GM23338 (cell line): ENCODE measurements around the gene SLC25A25. TPM values are rescaled to one million over a fixed set of nuclear protein-coding genes. Genes with fewer than 3 reads are reported as not detected.

Experiments
- ATAC-seq: fragments of 200-7000 bp; cut with Tn5 transposase; 3 replicates; pipeline ENCODE4 v1.9.1; 2020
- DNase-seq: peaks from one replicate; pipeline ENCODE4 v3.0.0-alpha.2; 2015; ENCODE audit warnings: low spot score
- H2AFZ ChIP-seq: fragments of 200-600 bp; sonication (generic); 2 replicates; pipeline ENCODE4 v1.8.0; 2016; ENCODE audit warnings: antibody characterized with exemption, mild to moderate bottlenecking, moderate library complexity
- H3F3A ChIP-seq: fragments of 200-600 bp; sonication (generic); replicated peaks from 2 replicates; pipeline ENCODE4 v1.8.0; 2017; ENCODE audit warnings: antibody characterized with exemption, mixed run types, low read depth
- H3K27ac ChIP-seq: fragments of 200-600 bp; sonication (generic); 2 replicates; pipeline ENCODE4 v1.6.1; 2016; ENCODE audit warnings: low read depth
- H3K27me3 ChIP-seq: fragments of 200-600 bp; sonication (generic); 2 replicates; pipeline ENCODE4 v1.8.0; 2016; ENCODE audit warnings: mild to moderate bottlenecking, mixed run types, moderate library complexity; ENCODE audit not compliant: insufficient read depth
- H3K36me3 ChIP-seq: fragments of 200-600 bp; sonication (generic); 2 replicates; pipeline ENCODE4 v1.8.0; 2016; ENCODE audit warnings: mild to moderate bottlenecking; ENCODE audit not compliant: insufficient read depth
- H3K4me1 ChIP-seq: fragments of 200-600 bp; sonication (generic); 2 replicates; pipeline ENCODE4 v1.8.0; 2016; ENCODE audit warnings: mild to moderate bottlenecking, moderate library complexity; ENCODE audit not compliant: insufficient read depth
- H3K4me2 ChIP-seq: fragments of 200-600 bp; sonication (generic); 2 replicates; pipeline ENCODE4 v1.7.1; 2017; ENCODE audit warnings: mixed run types
- H3K4me3 ChIP-seq: fragments of 200-600 bp; sonication (generic); 2 replicates; pipeline ENCODE4 v1.6.1; 2016; ENCODE audit warnings: mixed run types
- H3K79me2 ChIP-seq: fragments of 200-600 bp; sonication (generic); replicated peaks from 2 replicates; pipeline ENCODE4 v1.8.0; 2017; ENCODE audit warnings: mild to moderate bottlenecking; ENCODE audit not compliant: insufficient read depth
- H3K9me2 ChIP-seq: fragments of 200-600 bp; sonication (generic); 2 replicates; pipeline ENCODE4 v1.8.0; 2017; ENCODE audit not compliant: insufficient read depth
- H4K20me1 ChIP-seq: fragments of 200-600 bp; sonication (generic); replicated peaks from 2 replicates; pipeline ENCODE4 v1.8.0; 2017; ENCODE audit warnings: mild to moderate bottlenecking; ENCODE audit not compliant: insufficient read depth
- H3K27ac Mint-ChIP-seq: 2 replicates; pipeline ENCODE4 v1.8.0; 2020; ENCODE audit warnings: inconsistent platforms, mild to moderate bottlenecking, moderate library complexity, mixed read lengths
- H3K27me3 Mint-ChIP-seq: 3 replicates; pipeline ENCODE4 v1.8.0; 2022; ENCODE audit warnings: low read depth, mild to moderate bottlenecking, moderate library complexity, mixed read lengths, inconsistent platforms; ENCODE audit not compliant: insufficient read depth, poor library complexity
- H3K36me3 Mint-ChIP-seq: 3 replicates; pipeline ENCODE4 v1.8.0; 2021; ENCODE audit warnings: low read depth, mild to moderate bottlenecking, inconsistent platforms, moderate library complexity, mixed read lengths
- H3K4me1 Mint-ChIP-seq: 3 replicates; pipeline ENCODE4 v1.8.0; 2020; ENCODE audit warnings: mild to moderate bottlenecking, inconsistent platforms, mixed read lengths
- H3K4me3 Mint-ChIP-seq: 3 replicates; pipeline ENCODE4 v1.8.0; 2021; ENCODE audit warnings: moderate library complexity, mild to moderate bottlenecking, inconsistent platforms, mixed read lengths
- H3K9me3 Mint-ChIP-seq: 3 replicates; pipeline ENCODE4 v1.8.0; 2020; ENCODE audit warnings: moderate library complexity, mild to moderate bottlenecking, inconsistent platforms, mixed read lengths
- CREB1 ChIP-seq: fragments of 250-450 bp; sonication (Bioruptor Pico); IDR thresholded peaks from 2 replicates; pipeline ENCODE4 v1.5.0; 2020; ENCODE audit warnings: low read depth, mild to moderate bottlenecking, moderate library complexity
- ETS1 ChIP-seq: IDR thresholded peaks from 2 replicates; pipeline ENCODE4 v1.6.1; 2016; ENCODE audit warnings: antibody characterized with exemption
- JUNB ChIP-seq: IDR thresholded peaks from one replicate; pipeline ENCODE4 v1.6.1; 2016; ENCODE audit warnings: antibody characterized with exemption; ENCODE audit not compliant: unreplicated experiment
- ZNF331 ChIP-seq: fragments of 250-450 bp; sonication (Bioruptor Pico); IDR thresholded peaks from 2 replicates; pipeline ENCODE4 v1.5.0; 2020; ENCODE audit warnings: low read depth, mild to moderate bottlenecking, moderate library complexity
- polyA plus RNA-seq: library from polyadenylated mRNA; unstranded; fragments of >200 nt; fragmentation: Nextera tagmentation; extraction: Ambion mirVana; gene quantifications from 2 replicates; pipeline ENCODE4 v1.2.1, GENCODE V29; 2016
- total RNA-seq: library from RNA; depleted of rRNA; stranded (reverse); fragments of >200 nt; shearing (Covaris generic); gene quantifications from 2 replicates; pipeline ENCODE4 v1.2.3, GENCODE V29; 2014
- TF ChIP-seq, protein P1 (sequence below), 2 experiments: fragments of 200-600 bp in 1 of 2; sonication (generic) in 1 of 2; conservative IDR thresholded peaks; 2 replicates each; pipeline versions ENCODE4 v1.5.1 to v1.6.1; 2016 to 2017; ENCODE audit warnings: antibody characterized with exemption in 2 of 2, low read depth in 2 of 2, mild to moderate bottlenecking in 2 of 2, moderate library complexity in 1 of 2

The SLC25A25 gene
- total and polyA plus RNA-seq, 2 experiments from 2014 or later = 7.1 to 27.0 TPM

DNA sequence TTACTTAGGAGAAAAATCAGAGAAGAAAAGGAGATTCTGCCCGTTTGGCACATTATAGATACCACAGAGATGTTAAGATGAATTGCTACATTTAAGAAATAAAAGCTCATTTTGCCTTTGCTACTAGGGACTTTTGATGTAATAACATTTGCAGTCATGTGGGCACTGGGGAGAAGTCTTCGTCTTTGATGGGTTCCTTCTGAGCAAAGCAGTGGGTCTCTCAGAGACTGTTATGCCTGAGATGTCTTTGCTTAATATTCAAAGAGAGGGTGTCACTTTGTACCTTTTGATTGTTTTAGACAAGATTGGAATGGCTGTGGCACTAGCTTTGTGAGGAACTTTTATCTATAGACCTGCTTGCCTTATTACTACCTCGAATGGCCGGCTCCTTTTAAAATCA lies 25.0 kb downstream of the SLC25A25 start:
- no peak for ATAC-seq

GRCh38 chr9:128094166-128094949 lies 26.3 kb downstream of the SLC25A25 start:
- H2AFZ ChIP-seq = no peak overlapping the region
- Mint-ChIP-seq H3K9me3 (no peaks in the 10 kb centered on the region), H3K36me3 (no peaks in the 10 kb centered on the region; the same call in 2 of the 3 replicates), H3K27me3 (peaks cover 21% of the 10 kb centered on the region), H3K27ac (peak overlapping the region; percentile 93), H3K4me3 (no peak overlapping the region), H3K4me1 (peaks cover 44% of the 10 kb centered on the region)
- peaks cover 53% of the 10 kb centered on the region for H3K79me2 ChIP-seq
- TF ChIP-seq CREB1 (CRISPR knock-in tag) (peak; percentile 77), ETS1 (no peak)
- peak; percentile 91 for DNase-seq
- peaks cover 3% of the 10 kb centered on the region for H4K20me1 ChIP-seq
- no peaks in the 10 kb centered on the region; the same call in 1 of the 2 replicates for H3K36me3 ChIP-seq
- no peaks in the 10 kb centered on the region for H3K9me2 ChIP-seq
- H3K27me3 ChIP-seq = no peaks in the 10 kb centered on the region
- ATAC-seq = peak; percentile 15
- H3K27ac ChIP-seq = peak overlapping the region; percentile 87; the same call in 1 of the 2 replicates
- H3F3A ChIP-seq = peaks cover 13% of the 10 kb centered on the region; the same call in 1 of the 2 replicates
- no peak overlapping the region for H3K4me3 ChIP-seq
- H3K4me1 ChIP-seq = peaks cover 12% of the 10 kb centered on the region
- H3K4me2 ChIP-seq = no peak overlapping the region

More for the DNA sequence above, 25.0 kb downstream of the SLC25A25 start:
- Mint-ChIP-seq H3K27me3 (peaks cover 11% of the 10 kb centered on the region), H3K9me3 (no peaks in the 10 kb centered on the region), H3K27ac (peak overlapping the region; percentile 45), H3K4me1 (peaks cover 34% of the 10 kb centered on the region), H3K4me3 (no peak overlapping the region), H3K36me3 (no peaks in the 10 kb centered on the region)
- H3K4me1 ChIP-seq = peaks cover 8% of the 10 kb centered on the region; the same call in 1 of the 2 replicates
- TF ChIP-seq CREB1 (CRISPR knock-in tag) = no peak
- H3K36me3 ChIP-seq = no peaks in the 10 kb centered on the region; the same call in 1 of the 2 replicates
- H3K27me3 ChIP-seq = no peaks in the 10 kb centered on the region
- no peak for DNase-seq
- H3K4me2 ChIP-seq = no peak overlapping the region
- peaks cover 61% of the 10 kb centered on the region for H3K79me2 ChIP-seq
- H2AFZ ChIP-seq = no peak overlapping the region
- 0 out of 2 replicates have a peak overlapping the region, but pooled peaks have one; percentile 71 for H3K27ac ChIP-seq
- peaks cover 13% of the 10 kb centered on the region; the same call in 1 of the 2 replicates for H3F3A ChIP-seq
- H3K4me3 ChIP-seq = no peak overlapping the region
- peaks cover 3% of the 10 kb centered on the region for H4K20me1 ChIP-seq
- no peaks in the 10 kb centered on the region for H3K9me2 ChIP-seq

- Histone ChIP-seq H3K27ac (peak overlapping the region; percentile 87; the same call in 1 of the 2 replicates), H3K4me1 (peaks cover 19% of the 10 kb centered on the region), H3K27me3 (no peaks in the 10 kb centered on the region), H3K36me3 (no peaks in the 10 kb centered on the region; the same call in 1 of the 2 replicates), H4K20me1 (peaks cover 10% of the 10 kb centered on the region), H3K9me2 (no peaks in the 10 kb centered on the region), H3F3A (peaks cover 17% of the 10 kb centered on the region; the same call in 1 of the 2 replicates), H2AFZ (no peak overlapping the region), H3K4me3 (no peak overlapping the region), H3K4me2 (no peak overlapping the region), H3K79me2 (peaks cover 57% of the 10 kb centered on the region)
- DNase-seq (no peak), ATAC-seq (no peak)
- no peak overlapping the region for H3K4me3 Mint-ChIP-seq
- no peaks in the 10 kb centered on the region; the same call in 2 of the 3 replicates for H3K36me3 Mint-ChIP-seq
- no peaks in the 10 kb centered on the region for H3K9me3 Mint-ChIP-seq
- peaks cover 23% of the 10 kb centered on the region for H3K27me3 Mint-ChIP-seq
- peaks cover 51% of the 10 kb centered on the region for H3K4me1 Mint-ChIP-seq
- no peak overlapping the region for H3K27ac Mint-ChIP-seq
- TF ChIP-seq, protein P1, sequence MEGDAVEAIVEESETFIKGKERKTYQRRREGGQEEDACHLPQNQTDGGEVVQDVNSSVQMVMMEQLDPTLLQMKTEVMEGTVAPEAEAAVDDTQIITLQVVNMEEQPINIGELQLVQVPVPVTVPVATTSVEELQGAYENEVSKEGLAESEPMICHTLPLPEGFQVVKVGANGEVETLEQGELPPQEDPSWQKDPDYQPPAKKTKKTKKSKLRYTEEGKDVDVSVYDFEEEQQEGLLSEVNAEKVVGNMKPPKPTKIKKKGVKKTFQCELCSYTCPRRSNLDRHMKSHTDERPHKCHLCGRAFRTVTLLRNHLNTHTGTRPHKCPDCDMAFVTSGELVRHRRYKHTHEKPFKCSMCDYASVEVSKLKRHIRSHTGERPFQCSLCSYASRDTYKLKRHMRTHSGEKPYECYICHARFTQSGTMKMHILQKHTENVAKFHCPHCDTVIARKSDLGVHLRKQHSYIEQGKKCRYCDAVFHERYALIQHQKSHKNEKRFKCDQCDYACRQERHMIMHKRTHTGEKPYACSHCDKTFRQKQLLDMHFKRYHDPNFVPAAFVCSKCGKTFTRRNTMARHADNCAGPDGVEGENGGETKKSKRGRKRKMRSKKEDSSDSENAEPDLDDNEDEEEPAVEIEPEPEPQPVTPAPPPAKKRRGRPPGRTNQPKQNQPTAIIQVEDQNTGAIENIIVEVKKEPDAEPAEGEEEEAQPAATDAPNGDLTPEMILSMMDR (conservative IDR thresholded peaks at IDR 0.05; ENCODE audit: low read depth in 2 of 2) = no peak
- no peak for TF ChIP-seq JUNB
- no peak for TF ChIP-seq ZNF331 (CRISPR knock-in tag)
Measured at GRCh38 chr9:128094950-128095544, 27.0 kb downstream of the SLC25A25 start.
